ENCODE measurements around the gene LRGUK.

LRGUK gene

GRCh38 chr7:134196439-134196838, 69.3 kb downstream of the LRGUK start:
- no peak overlapping the region for H3K27ac ChIP-seq

GRCh38 chr7:134197345-134197744, 70.2 kb downstream of the LRGUK start:
- TF ChIP-seq ZFX (IDR thresholded peaks at IDR 0.05) (no peak), CTCF (conservative IDR thresholded peaks at IDR 0.05) (no peak)
- H3K27ac ChIP-seq = no peak overlapping the region

More at GRCh38 chr7:134196439-134196838, 69.3 kb downstream of the LRGUK start:
- TF ChIP-seq ZFX (IDR thresholded peaks at IDR 0.05) (no peak), CTCF (conservative IDR thresholded peaks at IDR 0.05) (no peak)

- no peak overlapping the region for H3K27ac ChIP-seq
- TF ChIP-seq CTCF (conservative IDR thresholded peaks at IDR 0.05) (no peak), ZFX (IDR thresholded peaks at IDR 0.05) (no peak)
Measured at GRCh38 chr7:134200970-134201369, 73.8 kb downstream of the LRGUK start.

- TF ChIP-seq CTCF (conservative IDR thresholded peaks at IDR 0.05) (no peak), ZFX (IDR thresholded peaks at IDR 0.05) (no peak)
- no peak overlapping the region for H3K27ac ChIP-seq
Measured at GRCh38 chr7:134201569-134202261, 74.6 kb downstream of the LRGUK start.

GRCh38 chr7:134203186-134203889, 76.2 kb downstream of the LRGUK start:
- no peak overlapping the region for H3K27ac ChIP-seq
- TF ChIP-seq ZFX (IDR thresholded peaks at IDR 0.05) (no peak), CTCF (conservative IDR thresholded peaks at IDR 0.05) (no peak)

- TF ChIP-seq CTCF (conservative IDR thresholded peaks at IDR 0.05) = no peak
- TF ChIP-seq ZFX (IDR thresholded peaks at IDR 0.05) = no peak
- H3K27ac ChIP-seq = no peak overlapping the region
Measured at GRCh38 chr7:134209322-134210015, 82.3 kb downstream of the LRGUK start.

GRCh38 chr7:134210227-134210626, 83.1 kb downstream of the LRGUK start:
- no peak overlapping the region for H3K27ac ChIP-seq
- TF ChIP-seq CTCF (conservative IDR thresholded peaks at IDR 0.05) = no peak
- TF ChIP-seq ZFX (IDR thresholded peaks at IDR 0.05) = no peak

All from C4-2B (cell line).